Measurements from ENCODE around the gene SULT1A1. TPM values are rescaled to one million over a fixed set of nuclear protein-coding genes. Genes with fewer than 3 reads are reported as not detected.

Gene SULT1A1
- total RNA-seq, 1 donor from 2014 or later: 13.7 TPM

DNA sequence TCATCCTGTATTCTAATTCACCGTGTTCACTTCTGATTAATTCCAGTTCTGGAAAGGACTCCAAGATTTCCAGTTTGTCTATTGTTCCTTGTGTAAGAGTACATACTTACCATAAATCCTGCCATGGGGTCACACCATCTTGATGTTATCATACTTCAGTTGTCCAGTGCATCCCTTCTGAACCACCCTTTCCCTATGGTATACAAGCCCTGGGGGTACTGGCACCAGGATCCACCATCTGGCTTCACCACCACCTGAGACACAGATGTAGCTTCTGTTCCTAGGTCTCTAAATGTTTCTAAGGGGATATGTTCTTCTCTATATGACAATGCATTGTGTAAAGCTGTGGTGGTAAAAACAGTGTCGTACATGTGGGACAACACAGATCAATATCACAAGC lies 34.9 kb downstream of the SULT1A1 start:
- no peaks in the 10 kb centered on the region for H3K9me3 ChIP-seq (replicated peaks)
- H3K4me1 ChIP-seq: peaks cover 32% of the 10 kb centered on the region
- TF ChIP-seq, protein P1, sequence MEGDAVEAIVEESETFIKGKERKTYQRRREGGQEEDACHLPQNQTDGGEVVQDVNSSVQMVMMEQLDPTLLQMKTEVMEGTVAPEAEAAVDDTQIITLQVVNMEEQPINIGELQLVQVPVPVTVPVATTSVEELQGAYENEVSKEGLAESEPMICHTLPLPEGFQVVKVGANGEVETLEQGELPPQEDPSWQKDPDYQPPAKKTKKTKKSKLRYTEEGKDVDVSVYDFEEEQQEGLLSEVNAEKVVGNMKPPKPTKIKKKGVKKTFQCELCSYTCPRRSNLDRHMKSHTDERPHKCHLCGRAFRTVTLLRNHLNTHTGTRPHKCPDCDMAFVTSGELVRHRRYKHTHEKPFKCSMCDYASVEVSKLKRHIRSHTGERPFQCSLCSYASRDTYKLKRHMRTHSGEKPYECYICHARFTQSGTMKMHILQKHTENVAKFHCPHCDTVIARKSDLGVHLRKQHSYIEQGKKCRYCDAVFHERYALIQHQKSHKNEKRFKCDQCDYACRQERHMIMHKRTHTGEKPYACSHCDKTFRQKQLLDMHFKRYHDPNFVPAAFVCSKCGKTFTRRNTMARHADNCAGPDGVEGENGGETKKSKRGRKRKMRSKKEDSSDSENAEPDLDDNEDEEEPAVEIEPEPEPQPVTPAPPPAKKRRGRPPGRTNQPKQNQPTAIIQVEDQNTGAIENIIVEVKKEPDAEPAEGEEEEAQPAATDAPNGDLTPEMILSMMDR (IDR thresholded peaks at IDR 0.05; ENCODE audit: borderline replicate concordance): no peak
- intact Hi-C loops (cut with micrococcal nuclease): no loop called here
- H3K27ac ChIP-seq (replicated peaks): no peak overlapping the region
- DNase-seq: no peak
- no peaks in the 10 kb centered on the region for H3K36me3 ChIP-seq
- no peaks in the 10 kb centered on the region for H3K27me3 ChIP-seq (ENCODE audit: low read depth)
- no peak overlapping the region for H3K4me3 ChIP-seq

GRCh38 chr16:28573738-28574718 lies 35.8 kb downstream of the SULT1A1 start:
- no peak overlapping the region for H3K4me3 ChIP-seq
- intact Hi-C loops (cut with micrococcal nuclease): no loop called here
- H3K27me3 ChIP-seq (ENCODE audit: low read depth): no peaks in the 10 kb centered on the region
- TF ChIP-seq, protein P1 (IDR thresholded peaks at IDR 0.05; ENCODE audit: borderline replicate concordance): no peak
- H3K27ac ChIP-seq (replicated peaks): peak overlapping the region; percentile 74
- H3K36me3 ChIP-seq: no peaks in the 10 kb centered on the region
- H3K9me3 ChIP-seq (replicated peaks): no peaks in the 10 kb centered on the region
- no peak for DNase-seq
- peaks cover 32% of the 10 kb centered on the region for H3K4me1 ChIP-seq

DNA sequence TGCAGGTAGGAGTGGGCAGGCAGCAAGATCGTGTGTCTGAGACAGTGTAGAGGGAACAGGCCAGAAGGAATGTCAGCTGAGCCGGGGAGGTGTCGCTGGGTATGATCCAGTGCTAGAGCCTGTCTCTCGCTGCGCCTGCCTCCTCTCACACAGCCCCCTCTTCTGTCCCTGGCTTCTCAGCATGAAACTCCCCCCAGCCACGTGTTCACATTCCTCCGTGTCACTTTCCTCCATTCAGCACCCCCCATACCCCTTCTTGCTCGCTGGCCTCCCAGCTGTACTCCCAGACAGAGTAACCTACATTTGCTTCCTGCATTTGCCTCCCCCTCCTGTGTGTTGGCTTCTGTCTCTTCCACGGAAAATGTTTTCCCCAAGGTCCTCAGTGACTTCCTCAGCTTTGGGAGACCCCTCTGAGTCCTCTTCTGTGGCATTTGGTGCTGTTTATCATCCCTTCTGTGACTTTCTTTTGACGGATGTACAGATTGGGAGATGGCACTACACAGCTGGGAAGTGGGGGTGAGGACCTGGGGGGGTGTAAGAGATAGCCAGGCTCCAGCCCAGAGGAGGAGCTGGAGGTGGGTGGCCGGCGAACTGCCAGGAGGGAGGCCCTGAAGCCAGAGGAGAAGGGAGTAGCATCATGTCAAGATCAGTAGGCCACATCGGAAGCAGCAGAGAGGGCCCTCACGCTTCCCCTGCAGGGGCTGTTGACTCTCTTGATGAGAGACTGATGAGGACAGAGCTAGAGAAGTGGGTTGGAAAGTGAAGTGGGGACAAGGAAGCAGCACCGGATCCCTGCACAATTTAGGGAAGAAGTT lies 36.9 kb downstream of the SULT1A1 start:
- intact Hi-C loops (cut with micrococcal nuclease): no loop called here

GRCh38 chr16:28569968-28570752 lies 39.7 kb downstream of the SULT1A1 start:
- Histone ChIP-seq H3K4me3 (no peak overlapping the region), H3K27ac (replicated peaks) (no peak overlapping the region), H3K36me3 (peaks cover 9% of the 10 kb centered on the region), H3K9me3 (replicated peaks) (peaks cover 13% of the 10 kb centered on the region), H3K27me3 (ENCODE audit: low read depth) (no peaks in the 10 kb centered on the region), H3K4me1 (peaks cover 32% of the 10 kb centered on the region)
- intact Hi-C loops (cut with micrococcal nuclease): no loop called here
- no peak for DNase-seq
- TF ChIP-seq, protein P1 (IDR thresholded peaks at IDR 0.05; ENCODE audit: borderline replicate concordance): no peak

More for the DNA sequence above, 36.9 kb downstream of the SULT1A1 start:
- no peak overlapping the region for H3K4me3 ChIP-seq
- H3K27ac ChIP-seq (replicated peaks): peak overlapping the region; percentile 74
- no peaks in the 10 kb centered on the region for H3K27me3 ChIP-seq (ENCODE audit: low read depth)
- DNase-seq: peak; percentile 60
- TF ChIP-seq, protein P1 (IDR thresholded peaks at IDR 0.05; ENCODE audit: borderline replicate concordance): no peak
- H3K9me3 ChIP-seq (replicated peaks): no peaks in the 10 kb centered on the region
- H3K4me1 ChIP-seq: peaks cover 32% of the 10 kb centered on the region
- H3K36me3 ChIP-seq: no peaks in the 10 kb centered on the region

DNA sequence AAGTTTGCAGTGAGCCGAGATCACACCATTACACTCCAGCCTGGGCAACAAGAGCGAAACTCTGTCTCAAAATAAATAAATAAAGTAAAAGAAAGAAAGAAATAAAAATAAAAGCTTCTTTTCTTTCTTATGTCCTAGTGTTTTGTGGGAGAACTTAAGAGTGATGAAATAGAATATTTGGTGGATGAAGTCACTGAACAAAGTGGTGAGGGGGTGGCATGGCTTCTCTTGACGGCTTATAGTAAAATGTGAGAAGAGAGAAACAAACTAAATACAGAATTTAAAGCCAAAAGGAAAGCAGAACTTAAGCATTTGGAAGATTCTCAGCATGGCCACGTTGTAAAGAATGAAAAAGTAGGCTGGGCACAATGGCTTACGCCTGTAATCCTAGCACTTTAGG lies 40.8 kb downstream of the SULT1A1 start:
- no peak overlapping the region for H3K27ac ChIP-seq (replicated peaks)
- DNase-seq: no peak
- intact Hi-C loops (cut with micrococcal nuclease): no loop called here
- H3K4me1 ChIP-seq: peaks cover 25% of the 10 kb centered on the region
- peaks cover 13% of the 10 kb centered on the region for H3K9me3 ChIP-seq (replicated peaks)
- no peak overlapping the region for H3K4me3 ChIP-seq
- TF ChIP-seq, protein P1 (IDR thresholded peaks at IDR 0.05; ENCODE audit: borderline replicate concordance): no peak
- H3K36me3 ChIP-seq: peaks cover 9% of the 10 kb centered on the region
- H3K27me3 ChIP-seq (ENCODE audit: low read depth): no peaks in the 10 kb centered on the region
